WERI-Rb-1 (cell line): Measurements from ENCODE around the gene SYTL3.
"Not testable (repeated sequence)": the region's sequence is repeated elsewhere in the genome, so short reads cannot be mapped to it uniquely, and the experiment has no call there.

ENCODE experiments used
- DNase-seq: peaks from one replicate; pipeline ENCODE4 v3.0.0-alpha.2; 2020
- H3K27ac ChIP-seq: fragments of 250-450 bp; sonication (Bioruptor Pico); 2 replicates; pipeline ENCODE4 v1.5.1; 2020; ENCODE audit warnings: mild to moderate bottlenecking, moderate library complexity
- H3K27me3 ChIP-seq: fragments of 250-450 bp; sonication (Bioruptor Pico); 2 replicates; pipeline ENCODE4 v1.5.1; 2021; ENCODE audit warnings: mild to moderate bottlenecking, low read depth, moderate library complexity; ENCODE audit not compliant: insufficient read depth, severe bottlenecking
- H3K36me3 ChIP-seq: fragments of 250-450 bp; sonication (Bioruptor Pico); 2 replicates; pipeline ENCODE4 v1.5.1; 2020; ENCODE audit warnings: mild to moderate bottlenecking, moderate library complexity
- H3K4me3 ChIP-seq: 2 replicates; pipeline ENCODE4 v1.5.1; 2011; ENCODE audit warnings: low read depth, mild to moderate bottlenecking, control low read depth, low read length
- H3K9me3 ChIP-seq: fragments of 250-450 bp; sonication (Bioruptor Pico); 2 replicates; pipeline ENCODE4 v1.5.1; 2021; ENCODE audit warnings: mild to moderate bottlenecking, moderate library complexity; ENCODE audit not compliant: severe bottlenecking
- TF ChIP-seq, protein P1 (sequence below): IDR thresholded peaks from 2 replicates; pipeline ENCODE4 v1.5.1; 2011; ENCODE audit warnings: low read depth, mild to moderate bottlenecking, control low read depth, inconsistent platforms, low read length

SYTL3 gene

DNA sequence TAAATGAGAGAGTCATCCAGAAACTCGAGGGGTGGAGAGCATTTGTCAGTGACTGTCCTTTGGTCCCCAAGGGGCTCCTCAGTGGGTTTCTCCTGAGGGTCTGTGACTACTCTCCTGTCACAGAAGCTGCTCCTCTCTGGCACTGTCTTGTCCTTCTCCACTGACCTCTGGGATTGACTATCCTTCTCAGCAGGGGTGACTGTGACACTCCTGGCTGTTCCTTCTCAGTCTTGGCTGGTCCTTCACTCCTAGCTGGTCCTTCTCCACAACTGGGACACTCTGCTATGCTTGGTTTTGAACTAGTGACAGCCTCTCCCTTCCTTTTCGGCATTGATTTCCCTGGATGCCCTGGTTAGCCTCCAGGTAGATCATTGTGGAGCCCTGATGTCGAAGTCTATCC, 38.8 kb upstream of the SYTL3 start:
- no peak for DNase-seq
- Histone ChIP-seq H3K27me3 (no peaks in the 10 kb centered on the region), H3K36me3 (peaks cover 75% of the 10 kb centered on the region), H3K4me3 (no peak overlapping the region), H3K9me3 (peaks cover 2% of the 10 kb centered on the region), H3K27ac (no peak overlapping the region)
- TF ChIP-seq, protein P1, sequence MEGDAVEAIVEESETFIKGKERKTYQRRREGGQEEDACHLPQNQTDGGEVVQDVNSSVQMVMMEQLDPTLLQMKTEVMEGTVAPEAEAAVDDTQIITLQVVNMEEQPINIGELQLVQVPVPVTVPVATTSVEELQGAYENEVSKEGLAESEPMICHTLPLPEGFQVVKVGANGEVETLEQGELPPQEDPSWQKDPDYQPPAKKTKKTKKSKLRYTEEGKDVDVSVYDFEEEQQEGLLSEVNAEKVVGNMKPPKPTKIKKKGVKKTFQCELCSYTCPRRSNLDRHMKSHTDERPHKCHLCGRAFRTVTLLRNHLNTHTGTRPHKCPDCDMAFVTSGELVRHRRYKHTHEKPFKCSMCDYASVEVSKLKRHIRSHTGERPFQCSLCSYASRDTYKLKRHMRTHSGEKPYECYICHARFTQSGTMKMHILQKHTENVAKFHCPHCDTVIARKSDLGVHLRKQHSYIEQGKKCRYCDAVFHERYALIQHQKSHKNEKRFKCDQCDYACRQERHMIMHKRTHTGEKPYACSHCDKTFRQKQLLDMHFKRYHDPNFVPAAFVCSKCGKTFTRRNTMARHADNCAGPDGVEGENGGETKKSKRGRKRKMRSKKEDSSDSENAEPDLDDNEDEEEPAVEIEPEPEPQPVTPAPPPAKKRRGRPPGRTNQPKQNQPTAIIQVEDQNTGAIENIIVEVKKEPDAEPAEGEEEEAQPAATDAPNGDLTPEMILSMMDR, result no peak

DNA sequence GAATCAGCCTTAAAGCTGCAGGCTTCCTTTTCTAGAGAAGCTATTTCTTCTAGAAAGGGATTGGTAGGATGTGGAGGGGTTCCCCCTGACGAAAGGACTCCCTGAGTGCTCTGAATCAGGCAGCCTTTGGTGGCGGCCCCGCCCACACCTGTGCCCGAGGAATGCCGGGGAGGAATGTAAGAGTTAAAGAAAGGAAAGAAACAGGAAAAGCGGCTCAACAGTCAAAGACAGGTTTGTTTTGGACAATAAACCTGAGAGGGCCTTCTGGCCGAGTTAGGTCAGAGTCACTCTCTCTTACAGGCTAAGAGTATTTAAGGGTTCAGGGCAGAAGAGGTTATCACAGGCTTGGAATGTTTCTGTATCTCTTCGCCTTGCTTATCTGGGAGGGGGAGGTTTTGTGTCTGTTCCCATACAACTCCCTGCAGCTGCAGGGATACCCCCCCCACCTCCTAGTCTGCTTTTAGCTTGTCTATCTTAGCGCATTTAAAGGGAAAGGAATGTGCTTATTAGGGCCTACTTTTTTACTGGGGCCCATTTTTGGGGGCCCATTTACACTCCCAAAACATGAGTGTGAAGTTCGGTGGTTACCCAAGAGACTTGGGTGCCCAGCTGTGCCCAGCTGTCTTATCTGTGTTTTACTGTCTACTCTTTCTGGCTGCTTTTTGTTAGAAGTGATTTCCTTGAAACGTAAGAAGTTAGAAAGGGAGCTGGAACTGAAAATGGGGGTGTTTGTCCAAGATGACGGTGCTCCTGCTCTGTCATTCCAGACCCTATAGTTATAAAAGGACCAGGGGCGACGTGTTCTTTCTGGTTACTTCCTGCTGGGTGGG, 38.1 kb upstream of the SYTL3 start:
- Histone ChIP-seq H3K9me3 (peaks cover 2% of the 10 kb centered on the region), H3K36me3 (peaks cover 69% of the 10 kb centered on the region), H3K27me3 (no peaks in the 10 kb centered on the region), H3K4me3 (no peak overlapping the region), H3K27ac (no peak overlapping the region)
- TF ChIP-seq, protein P1, result no peak
- no peak for DNase-seq

DNA sequence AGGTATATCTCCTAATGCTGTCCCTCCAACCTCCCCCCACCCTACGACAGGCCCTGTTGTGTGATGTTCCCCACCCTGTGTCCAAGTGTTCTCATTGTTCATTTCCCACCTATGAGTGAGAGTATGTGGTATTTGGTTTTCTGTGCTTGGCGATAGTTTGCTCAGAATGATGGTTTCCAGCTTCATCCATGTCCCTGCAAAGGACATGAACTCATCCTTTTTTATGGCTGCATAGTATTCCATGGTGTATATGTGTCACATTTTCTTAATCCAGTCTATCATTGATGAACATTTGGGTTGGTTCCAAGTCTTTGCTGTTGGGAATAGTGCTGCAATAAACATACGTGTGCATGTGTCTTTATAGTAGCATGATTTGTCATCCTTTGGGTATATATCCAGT, 35.2 kb upstream of the SYTL3 start:
- H3K27ac ChIP-seq, H3K4me3 ChIP-seq, H3K27me3 ChIP-seq, H3K9me3 ChIP-seq, DNase-seq: not testable (repeated sequence)
- H3K36me3 ChIP-seq, result peaks cover 49% of the 10 kb centered on the region

DNA sequence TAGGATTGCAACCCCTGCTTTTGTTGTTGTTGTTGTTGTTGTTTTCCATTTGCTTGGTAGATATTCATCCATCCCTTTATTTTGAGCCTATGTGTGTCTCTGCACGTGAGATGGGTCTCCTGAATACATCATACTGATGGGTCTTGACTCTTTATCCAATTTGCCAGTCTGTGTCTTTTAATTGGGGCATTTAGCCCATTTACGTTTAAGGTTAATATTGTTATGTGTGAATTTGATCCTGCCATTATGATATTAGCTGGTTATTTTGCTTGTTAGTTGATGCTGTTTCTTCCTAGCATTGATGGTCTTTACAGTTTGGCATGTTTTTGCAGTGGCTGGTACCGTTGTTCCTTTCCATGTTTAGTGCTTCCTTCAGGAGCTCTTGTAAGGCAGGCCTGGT, 31.6 kb upstream of the SYTL3 start:
- not testable (repeated sequence) for H3K27me3 ChIP-seq, H3K27ac ChIP-seq, H3K4me3 ChIP-seq, DNase-seq, H3K9me3 ChIP-seq
- peaks cover 49% of the 10 kb centered on the region for H3K36me3 ChIP-seq

DNA sequence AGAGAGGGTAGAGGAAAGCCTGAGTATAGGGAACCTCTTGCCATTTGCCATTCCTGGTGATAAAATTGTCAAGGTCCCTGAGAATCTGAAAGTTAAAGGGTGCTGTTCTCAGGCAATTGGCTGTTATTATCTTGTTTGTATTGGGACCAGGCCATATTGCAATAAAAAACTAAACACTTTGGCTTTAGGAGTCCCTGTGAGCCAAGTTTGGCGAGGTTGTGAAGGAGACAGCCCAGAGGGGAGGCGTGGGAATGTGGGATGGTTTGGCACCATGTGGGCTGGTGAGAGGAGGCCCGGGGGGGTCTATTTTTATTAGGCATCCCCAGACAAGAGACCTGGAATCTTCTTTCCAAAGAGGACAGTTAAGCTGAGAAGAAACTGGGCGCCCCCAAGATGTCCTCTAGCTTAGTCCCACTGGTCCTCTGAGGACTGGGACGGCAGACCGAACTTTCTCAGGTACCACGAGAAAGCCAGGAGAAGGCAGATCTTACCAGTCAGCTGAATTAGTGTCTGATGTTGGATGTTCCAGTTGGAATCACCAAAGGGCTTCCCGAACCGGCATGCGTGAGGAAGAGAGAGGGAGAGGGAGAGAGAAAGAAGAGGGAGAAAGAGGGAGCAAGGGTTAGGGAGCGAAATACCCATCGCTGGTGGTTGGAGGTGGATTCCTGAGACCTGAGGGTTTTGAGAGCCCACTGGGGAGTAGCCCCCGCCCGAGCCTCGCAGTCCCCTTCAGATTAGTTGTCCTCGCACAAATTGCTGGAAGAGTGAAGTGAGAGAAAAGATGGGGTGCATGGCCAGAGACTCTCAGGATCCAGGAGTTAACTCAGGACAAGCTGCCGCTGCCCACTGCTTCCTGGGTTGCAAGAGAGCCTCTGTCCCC, 29.7 kb upstream of the SYTL3 start:
- H3K27ac ChIP-seq, result no peak overlapping the region
- no peak for DNase-seq
- peaks cover 35% of the 10 kb centered on the region for H3K36me3 ChIP-seq
- no peak overlapping the region for H3K4me3 ChIP-seq
- H3K27me3 ChIP-seq, result no peaks in the 10 kb centered on the region
- no peaks in the 10 kb centered on the region for H3K9me3 ChIP-seq
- TF ChIP-seq, protein P1, result no peak

DNA sequence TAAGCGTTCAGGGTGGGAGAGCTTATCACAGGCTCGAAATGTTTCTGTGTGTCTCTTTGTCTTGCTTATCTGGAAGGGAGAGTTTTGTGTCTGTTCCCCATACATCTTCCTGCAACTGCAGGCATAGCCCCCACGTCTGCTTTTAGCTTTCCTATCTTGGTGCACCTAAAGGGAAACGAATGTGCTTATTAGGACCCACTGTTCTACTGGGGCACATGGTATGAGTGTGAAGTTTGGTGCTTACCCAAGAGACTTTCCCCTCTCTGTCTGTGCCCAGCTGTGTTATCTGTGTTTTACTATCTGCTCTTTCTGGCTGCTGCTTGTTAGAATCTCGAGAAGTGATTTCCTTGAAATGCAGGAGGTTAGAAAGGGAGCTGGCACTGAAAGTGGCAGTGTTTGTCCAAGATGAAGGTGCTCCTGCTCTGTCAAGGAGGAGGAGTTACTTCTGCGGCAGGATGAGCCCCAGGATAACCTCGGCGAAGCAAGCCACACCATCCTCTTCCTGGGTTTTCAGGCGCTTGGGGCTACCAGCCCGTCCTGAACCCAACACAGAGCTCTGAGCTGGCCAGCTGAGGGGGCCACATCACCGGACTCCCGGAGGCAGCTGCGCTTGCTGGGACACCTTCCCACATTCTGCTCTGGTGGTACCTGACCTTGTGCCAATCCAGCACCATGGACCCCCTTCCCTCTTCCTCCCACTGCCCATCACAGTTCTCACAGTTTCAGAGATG, 28.7 kb upstream of the SYTL3 start:
- Histone ChIP-seq H3K9me3 (no peaks in the 10 kb centered on the region), H3K27me3 (no peaks in the 10 kb centered on the region), H3K36me3 (peaks cover 45% of the 10 kb centered on the region), H3K27ac (no peak overlapping the region), H3K4me3 (no peak overlapping the region)
- DNase-seq, result no peak
- TF ChIP-seq, protein P1, result no peak
